Measurements from ENCODE around the gene GUCA1A.

GUCA1A gene

DNA sequence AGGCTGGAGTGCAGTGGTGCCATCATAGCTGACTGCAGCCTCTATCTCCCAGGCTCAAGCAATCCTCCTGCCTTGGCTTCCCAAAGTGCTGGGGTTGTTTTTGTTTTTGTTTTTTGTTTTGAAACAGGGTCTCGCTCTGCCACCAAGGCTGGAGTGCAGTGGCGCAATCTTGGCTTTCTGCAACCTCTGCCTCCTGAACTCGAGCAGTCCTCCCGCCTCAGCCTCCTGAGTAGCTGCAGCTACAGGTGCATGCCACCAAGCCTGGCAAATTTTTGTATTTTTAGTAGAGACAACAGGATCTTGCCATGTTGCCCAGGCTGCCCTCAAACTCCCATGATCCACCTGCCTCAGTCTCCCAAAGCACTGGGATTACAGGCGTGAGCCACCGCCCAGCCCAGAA is 35.0 kb upstream of the GUCA1A start:
- DNase-seq (ENCODE audit: low read depth), result no peak
- TF ChIP-seq, protein P1, sequence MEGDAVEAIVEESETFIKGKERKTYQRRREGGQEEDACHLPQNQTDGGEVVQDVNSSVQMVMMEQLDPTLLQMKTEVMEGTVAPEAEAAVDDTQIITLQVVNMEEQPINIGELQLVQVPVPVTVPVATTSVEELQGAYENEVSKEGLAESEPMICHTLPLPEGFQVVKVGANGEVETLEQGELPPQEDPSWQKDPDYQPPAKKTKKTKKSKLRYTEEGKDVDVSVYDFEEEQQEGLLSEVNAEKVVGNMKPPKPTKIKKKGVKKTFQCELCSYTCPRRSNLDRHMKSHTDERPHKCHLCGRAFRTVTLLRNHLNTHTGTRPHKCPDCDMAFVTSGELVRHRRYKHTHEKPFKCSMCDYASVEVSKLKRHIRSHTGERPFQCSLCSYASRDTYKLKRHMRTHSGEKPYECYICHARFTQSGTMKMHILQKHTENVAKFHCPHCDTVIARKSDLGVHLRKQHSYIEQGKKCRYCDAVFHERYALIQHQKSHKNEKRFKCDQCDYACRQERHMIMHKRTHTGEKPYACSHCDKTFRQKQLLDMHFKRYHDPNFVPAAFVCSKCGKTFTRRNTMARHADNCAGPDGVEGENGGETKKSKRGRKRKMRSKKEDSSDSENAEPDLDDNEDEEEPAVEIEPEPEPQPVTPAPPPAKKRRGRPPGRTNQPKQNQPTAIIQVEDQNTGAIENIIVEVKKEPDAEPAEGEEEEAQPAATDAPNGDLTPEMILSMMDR (IDR thresholded peaks at IDR 0.05; ENCODE audit: insufficient read depth, low read depth, low read length, missing control alignments), result no peak
- H3K4me3 ChIP-seq (ENCODE audit: low read depth, low read length), result no peak overlapping the region

DNA sequence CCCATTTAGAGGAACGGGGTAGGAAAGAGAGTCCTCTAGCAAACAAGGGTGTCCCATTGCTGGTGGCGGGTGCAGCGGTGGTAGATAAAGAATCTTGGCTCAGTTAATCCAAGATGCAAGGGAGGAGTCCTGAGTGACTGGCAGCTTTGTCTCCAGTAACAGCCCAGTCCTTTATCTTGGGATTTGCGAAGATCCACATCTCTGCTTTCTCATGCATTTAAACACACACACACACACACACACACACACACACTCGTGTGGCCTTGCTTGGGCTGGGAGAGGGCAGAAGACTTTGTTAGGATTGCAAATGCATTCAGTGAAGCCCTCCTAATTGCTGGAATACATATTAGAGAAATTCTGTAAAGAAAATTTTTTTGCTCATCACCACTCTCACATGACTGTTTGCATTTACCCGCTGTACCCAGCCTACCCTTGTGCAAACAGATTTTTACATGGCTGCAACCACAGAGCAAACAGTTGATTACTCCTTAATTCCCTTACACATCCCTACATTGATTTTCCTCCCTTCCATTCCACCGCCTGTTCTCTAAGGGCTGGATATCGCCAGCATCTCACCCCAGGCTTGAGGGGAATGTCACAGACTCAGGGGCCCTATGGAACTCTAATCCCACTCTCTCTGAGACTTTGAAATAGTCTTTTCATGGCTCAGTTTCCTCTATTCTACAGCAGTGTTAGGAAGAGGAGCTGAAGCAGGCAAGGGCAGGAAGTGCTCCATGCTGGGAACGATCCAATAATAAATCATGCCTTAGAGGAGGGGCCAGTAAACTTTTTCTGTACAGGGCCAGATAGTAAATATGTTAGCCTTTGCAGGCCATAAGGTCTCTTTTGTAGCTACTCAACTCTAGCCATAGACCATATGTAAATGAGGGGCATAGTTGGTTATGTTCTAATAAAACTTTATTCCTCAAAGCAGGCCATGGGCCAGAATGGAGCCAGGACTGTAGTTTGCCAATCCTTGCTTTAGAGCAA is 34.2 kb upstream of the GUCA1A start:
- no peak overlapping the region for H3K4me3 ChIP-seq (ENCODE audit: low read depth, low read length)
- TF ChIP-seq, protein P1 (IDR thresholded peaks at IDR 0.05; ENCODE audit: insufficient read depth, low read depth, low read length, missing control alignments), result no peak
- no peak for DNase-seq (ENCODE audit: low read depth)

DNA sequence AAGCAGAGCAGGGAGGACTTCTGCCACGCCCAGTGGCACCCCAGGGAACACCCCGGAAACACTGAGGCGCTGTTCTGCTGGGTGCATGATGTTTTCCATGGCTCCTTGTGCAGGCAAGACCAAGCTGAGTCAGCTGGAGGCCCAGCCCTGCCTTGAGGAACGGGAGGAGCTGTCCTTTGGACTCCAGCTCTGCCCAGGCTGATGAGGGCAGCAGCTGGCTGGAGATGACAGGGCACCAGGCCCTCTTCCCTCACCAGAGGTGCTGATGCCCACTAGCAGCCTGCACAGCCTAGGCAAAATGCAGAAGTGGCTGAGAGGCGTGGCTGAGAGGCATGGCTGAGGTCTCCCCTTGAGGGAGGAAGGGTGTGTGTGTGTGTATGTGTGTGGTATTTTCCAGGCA is 33.1 kb upstream of the GUCA1A start:
- TF ChIP-seq, protein P1 (IDR thresholded peaks at IDR 0.05; ENCODE audit: insufficient read depth, low read depth, low read length, missing control alignments), result no peak
- DNase-seq (ENCODE audit: low read depth), result no peak
- no peak overlapping the region for H3K4me3 ChIP-seq (ENCODE audit: low read depth, low read length)

DNA sequence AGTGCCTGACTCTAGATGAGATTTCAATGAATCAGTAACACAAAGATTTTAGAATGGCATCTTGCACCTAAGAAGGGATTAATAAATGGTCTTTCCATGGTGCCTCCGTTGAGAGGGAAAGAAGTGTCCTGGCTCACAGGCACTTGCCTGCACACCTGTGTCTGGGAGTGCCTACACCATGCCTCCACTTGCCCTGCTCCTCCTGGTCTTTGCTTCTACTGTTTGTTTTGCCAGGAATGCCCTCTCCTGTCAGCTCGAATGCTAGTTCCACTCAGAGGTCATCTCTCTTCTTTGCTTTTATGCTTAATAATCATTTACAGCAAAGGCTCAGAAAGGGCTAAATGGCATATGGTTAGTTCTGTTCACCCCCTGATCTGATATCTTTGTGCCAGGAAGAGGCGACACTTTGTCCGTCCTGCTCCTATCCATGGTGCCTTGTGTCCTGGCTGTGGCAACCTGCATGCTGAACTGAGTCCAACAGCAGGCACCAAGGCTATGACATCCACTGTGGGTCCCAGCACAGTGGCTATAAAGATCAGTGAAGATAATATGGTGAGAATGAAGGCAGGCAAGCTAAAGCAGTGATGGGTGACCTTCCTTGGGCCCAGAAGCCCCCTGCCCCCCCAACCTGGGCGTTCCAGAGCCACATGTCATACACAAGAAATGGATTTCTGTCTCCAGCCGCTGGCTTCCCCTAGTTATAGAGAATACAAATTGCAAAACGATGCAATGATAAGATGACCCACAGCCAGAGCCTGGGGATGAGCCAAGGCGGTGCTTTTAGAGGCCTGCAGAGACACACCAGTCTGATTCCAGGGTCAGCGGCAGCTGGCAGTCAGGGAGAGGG is 32.2 kb upstream of the GUCA1A start:
- no peak for DNase-seq (ENCODE audit: low read depth)
- TF ChIP-seq, protein P1 (IDR thresholded peaks at IDR 0.05; ENCODE audit: insufficient read depth, low read depth, low read length, missing control alignments), result no peak
- no peak overlapping the region for H3K4me3 ChIP-seq (ENCODE audit: low read depth, low read length)

DNA sequence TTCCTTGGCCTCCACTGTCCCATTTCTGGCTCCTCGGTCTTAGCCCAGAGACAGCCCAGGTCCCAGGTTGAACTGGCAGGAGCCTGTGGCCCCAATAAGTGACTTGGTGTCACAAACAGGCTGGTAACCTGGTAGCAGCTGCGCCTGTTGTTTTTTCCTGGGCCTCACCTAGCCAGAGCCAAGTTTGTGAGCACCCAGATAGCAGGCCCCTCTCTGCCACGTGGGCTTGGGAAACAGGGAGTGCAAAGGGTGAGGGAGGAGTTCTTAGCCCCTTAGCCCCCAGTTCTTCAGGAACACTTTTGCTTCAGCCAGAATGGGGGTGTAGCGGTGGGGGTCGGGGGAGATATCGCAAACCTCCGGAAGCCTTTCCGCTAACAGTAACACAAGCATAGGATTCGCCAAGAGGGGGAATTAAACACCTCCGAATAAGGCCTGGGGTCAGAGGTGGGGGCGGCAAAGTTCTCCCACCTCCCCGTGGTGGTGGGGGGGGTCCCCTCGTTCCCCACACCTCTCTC is 31.5 kb upstream of the GUCA1A start:
- DNase-seq (ENCODE audit: low read depth), result no peak
- no peak overlapping the region for H3K4me3 ChIP-seq (ENCODE audit: low read depth, low read length)
- TF ChIP-seq, protein P1 (IDR thresholded peaks at IDR 0.05; ENCODE audit: insufficient read depth, low read depth, low read length, missing control alignments), result no peak

DNA sequence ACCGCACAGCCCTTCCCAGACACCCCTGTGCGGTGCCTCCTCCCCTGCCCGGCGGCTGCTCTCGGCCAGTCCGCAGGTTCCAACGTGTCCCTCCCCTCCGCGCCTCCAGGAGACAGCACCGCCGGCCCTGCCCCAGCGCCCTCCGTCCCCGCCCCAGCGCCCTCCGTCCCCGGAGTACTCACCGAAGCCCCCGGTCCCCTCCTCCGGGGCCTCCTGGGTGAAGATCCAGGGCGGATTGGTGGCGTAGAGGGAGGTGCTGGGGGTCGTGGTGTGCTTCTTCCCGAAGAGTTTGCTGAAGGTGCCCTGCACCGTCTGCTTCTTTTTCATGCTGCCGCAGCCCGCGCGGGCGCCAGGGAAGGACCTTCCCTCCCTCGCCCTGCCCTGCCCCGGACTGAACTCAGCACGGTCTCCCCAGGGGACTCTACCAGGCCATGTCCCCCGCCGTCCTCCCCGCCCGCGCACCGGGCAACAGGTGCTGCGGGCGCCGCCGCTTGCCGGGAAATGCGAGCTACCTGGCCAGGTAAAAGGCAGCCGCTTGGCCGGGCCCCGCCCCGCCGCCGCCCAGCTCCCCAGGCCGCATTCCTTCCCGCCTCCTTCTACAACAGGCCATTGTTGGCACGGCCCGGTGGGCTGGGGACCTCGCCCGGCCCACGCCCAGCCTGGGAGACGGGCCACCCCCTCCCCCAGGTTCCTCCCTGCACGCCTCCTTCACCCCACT is 30.9 kb upstream of the GUCA1A start, which contains the start of gene C6orf132:
C6orf132 (minus strand) TSS at position 503 of the 718 bp plus-strand sequence; CDS start at position 327, 176 bp downstream.
- TF ChIP-seq, protein P1 (IDR thresholded peaks at IDR 0.05; ENCODE audit: insufficient read depth, low read depth, low read length, missing control alignments), result no peak
- H3K4me3 ChIP-seq (ENCODE audit: low read depth, low read length), result no peak within 1 kb of the TSS
- DNase-seq (ENCODE audit: low read depth), result no peak
